ENCODE measurements around the gene TEKT4.
"Not testable (repeated sequence)": the region's sequence is repeated elsewhere in the genome, so short reads cannot be mapped to it uniquely, and the experiment has no call there.

TEKT4 gene, protein sequence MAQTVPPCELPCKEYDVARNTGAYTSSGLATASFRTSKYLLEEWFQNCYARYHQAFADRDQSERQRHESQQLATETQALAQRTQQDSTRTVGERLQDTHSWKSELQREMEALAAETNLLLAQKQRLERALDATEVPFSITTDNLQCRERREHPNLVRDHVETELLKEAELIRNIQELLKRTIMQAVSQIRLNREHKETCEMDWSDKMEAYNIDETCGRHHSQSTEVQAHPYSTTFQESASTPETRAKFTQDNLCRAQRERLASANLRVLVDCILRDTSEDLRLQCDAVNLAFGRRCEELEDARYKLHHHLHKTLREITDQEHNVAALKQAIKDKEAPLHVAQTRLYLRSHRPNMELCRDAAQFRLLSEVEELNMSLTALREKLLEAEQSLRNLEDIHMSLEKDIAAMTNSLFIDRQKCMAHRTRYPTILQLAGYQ

DNA sequence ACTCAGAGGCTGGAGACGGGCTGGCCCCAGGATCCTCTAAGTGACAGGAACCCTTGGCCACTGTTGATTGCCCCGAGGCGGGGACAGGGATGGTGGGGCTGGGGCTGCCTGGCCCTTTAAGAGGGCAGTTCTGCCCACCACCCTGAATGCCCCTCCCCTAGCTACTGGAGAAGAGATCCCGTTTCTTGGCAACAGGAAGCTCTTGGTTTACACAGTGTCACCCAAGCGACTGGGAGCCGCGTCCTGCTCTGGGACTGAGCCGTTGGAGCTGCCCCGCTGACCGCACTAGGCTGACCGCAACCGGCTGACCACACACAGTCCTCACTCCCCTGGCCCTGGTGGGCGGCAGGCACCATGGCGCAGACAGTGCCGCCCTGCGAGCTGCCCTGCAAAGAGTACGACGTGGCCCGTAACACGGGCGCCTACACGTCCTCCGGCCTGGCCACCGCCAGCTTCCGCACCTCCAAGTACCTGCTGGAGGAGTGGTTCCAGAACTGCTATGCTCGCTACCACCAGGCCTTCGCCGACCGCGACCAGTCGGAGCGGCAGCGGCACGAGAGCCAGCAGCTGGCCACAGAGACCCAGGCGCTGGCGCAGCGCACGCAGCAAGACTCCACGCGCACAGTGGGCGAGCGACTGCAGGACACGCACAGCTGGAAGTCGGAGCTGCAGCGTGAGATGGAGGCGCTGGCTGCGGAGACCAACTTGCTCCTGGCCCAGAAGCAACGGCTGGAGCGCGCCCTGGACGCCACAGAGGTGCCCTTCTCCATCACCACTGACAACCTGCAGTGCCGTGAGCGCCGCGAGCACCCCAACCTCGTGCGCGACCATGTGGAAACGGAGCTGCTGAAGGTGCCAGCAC is at the start of gene TEKT4:
Gene TEKT4 (plus strand): TSS at position 205 of the 862 bp plus-strand sequence. CDS start 150 bp downstream, at position 355.
- FAIRE-seq = no peak

DNA sequence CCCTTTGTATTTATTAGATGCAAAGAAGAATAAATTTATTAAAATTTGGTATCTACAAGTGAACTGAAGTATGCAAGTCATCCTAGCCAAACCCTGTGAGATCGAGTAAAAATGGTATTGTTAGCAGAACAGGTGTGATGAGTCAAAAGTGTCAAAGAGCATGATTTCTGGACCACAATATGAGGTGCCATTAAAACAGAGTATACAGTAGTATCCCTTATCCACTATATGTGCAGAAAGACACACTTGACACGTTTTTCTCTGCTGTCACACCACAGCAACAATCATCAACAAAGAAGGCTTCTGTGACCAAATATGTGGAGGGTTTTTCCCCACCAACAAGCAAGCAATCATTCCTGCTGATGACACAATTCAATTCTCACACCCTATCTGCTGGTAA is 32.0 kb upstream of the TEKT4 start:
- FAIRE-seq = not testable (repeated sequence)

DNA sequence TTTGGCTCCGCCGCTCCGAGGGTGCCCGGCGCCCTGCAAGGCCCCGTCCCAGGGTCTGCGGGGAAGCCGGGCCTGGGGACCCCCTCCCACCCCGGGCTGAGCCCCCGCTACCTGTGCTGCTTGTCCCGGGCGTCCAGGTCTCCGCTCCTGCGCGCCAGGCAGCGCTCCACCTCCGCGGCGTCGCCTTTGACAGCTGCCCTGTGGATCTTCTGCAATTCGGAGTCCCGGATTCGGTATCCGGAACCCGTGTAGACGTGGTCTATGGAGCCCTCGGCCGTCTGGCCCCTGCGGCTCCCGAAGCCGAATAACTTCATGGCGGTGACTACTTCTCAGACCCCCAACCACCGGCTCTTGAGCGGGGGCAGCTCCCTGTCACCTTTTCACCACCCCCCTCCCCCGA is 14.4 kb upstream of the TEKT4 start:
- not testable (repeated sequence) for FAIRE-seq

DNA sequence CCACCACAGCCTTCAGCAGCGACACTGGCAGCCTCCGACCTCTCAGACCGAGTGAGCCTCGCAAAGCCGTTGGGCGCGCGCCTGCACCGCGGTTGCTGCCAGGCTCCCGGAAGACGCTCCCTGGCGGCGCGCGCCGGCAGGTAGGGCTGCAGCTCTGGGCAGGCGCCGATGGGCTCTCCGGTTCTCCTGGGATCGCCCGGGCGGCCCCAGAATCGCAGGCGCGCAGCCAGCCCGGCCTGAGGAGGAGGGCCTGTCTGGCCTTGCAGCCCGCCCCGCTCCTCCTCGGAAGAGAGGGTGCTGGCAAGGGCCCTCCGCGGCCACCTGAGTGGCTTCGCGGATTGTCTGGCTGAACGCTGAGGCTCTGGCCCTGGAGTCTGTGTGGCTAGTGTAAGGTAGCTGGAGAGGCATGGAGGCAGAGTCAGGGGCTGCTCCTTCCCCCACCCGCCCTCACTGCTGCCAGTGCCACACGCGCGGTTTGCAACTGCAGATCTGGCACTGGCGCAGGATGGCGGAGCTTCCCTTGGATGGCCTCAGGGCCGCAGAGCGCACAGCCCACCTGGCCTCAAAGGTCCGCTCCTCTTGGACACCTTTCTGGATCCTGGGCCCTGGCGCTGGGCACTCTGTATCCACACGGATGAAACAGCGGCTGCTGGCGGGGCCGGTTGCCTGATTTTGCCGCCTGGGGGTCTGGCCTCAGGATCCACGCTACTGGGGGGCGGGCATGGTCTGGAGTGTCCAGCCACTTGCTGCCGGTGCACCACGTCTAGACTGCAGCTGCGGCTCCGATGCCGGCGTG is 13.7 kb upstream of the TEKT4 start:
- not testable (repeated sequence) for FAIRE-seq

DNA sequence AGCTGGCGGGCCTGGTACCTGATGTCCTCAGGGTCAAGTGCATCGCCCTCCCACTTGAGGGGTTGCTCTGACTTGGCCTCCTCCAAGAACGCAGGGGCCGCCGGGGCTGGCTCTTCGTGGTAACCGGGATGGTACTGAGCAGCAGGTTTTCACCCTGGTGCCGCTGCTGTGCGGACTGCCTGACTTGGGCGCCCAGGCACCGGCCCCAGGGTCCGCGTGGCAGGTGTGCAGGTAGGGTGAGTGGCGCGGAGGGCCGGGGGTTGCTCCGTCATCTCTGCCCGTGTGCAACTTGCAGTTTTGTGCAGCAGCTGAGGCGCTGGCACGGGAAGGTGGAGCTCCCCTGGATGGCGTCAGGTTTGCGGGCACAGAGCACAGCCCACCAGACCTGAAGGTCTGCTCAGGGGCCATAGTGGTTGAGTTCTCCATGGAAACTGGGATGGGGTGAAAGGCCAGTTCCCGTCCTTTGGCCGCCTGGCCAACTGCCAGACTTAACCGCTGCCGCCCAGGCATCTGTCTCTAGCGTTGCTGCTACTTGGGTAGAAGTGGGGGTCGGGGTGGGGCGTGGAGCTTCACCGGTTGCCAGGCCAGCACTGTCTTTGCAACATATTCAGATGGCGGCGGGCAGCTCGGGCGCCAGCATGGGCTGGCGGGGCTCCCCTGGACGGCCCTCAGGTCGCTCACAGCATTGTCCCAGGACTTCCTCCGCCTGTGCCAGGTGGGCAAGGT is 12.9 kb upstream of the TEKT4 start:
- FAIRE-seq = not testable (repeated sequence)

DNA sequence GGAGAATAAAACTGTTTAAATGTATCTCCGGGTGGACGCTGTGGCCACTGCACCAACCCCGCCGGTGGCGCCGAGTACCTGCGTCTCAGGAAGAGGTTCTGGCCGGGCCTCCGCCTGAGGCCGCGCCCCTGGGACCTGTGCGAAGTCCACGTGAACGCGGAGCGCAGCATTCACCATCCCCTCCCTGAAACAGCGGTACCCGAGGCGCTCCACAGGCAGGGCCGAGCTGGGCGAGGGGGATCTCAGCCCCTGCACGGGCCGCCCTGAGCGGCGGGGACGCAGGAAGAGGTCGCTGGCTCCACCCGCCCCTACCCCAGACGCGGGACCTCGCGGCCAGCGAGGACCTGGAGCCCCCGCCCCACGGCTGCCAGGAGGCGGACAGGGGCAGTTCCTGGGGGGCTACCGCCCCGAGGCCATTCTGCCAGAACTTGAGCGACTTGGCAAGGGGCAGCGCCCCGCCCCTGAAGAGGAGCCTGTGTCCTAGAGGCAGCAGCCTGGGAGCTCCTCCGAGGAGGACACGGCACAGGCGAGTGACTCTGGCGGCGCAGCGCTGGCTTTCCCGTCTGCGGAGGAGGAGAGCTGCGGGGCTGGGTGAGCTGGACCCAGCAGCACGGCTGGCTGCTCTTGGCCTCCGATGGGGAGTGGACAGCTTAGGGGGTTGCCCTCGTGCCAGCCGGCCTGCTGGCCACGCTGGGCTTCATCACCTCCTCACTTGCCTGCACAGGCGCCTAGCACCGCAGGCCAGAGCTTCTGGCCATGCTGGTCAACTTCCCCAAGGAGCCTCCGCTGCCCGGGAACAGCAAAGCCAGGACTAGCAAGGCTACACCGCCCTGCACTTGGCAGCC is 9.7 kb upstream of the TEKT4 start:
- FAIRE-seq = no peak

DNA sequence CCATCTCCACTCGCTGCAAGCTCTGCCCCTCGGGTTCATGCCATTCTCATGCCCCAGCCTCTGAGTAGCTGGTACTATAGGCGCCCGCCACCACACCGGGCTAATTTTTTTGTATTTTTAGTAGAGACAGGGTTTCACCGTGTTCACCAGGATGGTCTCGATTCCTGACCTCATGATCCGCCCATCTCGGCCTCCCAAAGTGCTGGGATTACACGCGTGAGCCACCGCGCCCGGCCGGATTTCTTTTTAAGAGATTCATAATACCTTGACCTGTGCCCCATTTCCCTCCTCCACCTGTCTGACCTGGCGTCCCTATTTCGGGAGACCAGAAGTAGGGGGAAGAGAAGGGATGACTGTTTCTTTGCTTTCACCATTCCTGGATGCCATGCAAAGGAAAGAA is 8.3 kb upstream of the TEKT4 start:
- not testable (repeated sequence) for FAIRE-seq

DNA sequence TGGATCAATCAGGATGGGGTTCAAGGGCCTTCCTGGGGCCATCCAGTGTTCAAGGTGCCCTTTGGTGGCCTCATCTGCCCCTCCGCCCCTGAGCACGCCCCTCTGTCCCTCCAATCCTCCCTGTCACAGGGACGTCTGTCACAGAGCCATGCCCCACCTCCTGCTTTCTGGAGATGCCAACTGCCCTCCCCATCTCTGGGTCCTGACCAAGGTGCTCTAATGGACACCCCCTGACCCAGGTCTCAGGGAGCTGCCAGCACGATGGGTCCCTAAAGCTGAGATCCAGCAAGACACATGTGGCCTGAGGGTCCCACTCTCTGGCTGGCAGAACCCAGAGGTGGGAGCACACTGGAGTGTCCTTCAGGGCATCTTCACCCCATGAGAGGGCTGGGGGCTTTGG is 2.1 kb upstream of the TEKT4 start:
- no peak for FAIRE-seq

DNA sequence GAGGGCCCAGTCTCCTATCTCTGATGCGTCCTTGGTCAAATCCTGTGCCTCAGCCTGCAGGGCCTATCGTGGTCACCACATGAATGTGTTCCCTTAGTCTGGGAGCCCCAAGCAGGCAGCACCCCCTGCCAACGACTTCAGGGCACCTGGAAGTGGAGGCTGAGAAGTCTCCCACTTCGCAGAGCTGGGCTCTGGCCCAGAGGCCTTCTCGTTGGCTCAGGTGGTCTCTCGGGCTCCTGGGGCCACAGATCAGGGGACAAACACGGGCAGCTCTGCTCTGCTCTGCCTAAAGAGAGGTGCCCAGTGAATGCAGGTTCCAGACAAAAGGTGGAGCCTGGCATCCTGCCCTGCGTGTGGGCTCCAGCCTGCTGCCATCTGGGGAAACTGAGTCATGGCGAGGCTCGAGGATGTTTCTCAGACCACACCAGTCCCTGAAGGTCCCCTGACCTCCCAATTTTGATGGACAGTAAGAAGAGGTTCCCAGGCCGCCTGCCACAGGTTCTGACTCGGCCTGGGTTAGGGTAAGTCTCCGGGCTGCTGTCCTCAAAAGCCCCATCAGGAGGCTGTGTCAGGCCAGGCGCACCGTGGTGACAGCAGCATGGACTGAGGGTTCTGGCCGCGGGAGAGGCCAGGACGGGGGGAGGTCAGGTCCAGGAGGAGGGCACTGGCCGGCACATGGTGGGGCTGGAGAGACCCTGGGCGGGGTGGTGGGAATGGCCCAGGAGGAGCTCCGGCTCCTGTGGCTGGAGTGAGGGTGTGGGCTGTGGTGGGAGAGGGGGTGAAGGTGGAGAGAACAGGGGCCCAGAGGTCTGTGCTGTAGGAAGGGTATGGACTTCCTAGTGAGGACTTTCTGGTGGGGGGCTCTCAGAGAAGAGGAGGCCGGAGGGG is 1.4 kb upstream of the TEKT4 start:
- no peak for FAIRE-seq

DNA sequence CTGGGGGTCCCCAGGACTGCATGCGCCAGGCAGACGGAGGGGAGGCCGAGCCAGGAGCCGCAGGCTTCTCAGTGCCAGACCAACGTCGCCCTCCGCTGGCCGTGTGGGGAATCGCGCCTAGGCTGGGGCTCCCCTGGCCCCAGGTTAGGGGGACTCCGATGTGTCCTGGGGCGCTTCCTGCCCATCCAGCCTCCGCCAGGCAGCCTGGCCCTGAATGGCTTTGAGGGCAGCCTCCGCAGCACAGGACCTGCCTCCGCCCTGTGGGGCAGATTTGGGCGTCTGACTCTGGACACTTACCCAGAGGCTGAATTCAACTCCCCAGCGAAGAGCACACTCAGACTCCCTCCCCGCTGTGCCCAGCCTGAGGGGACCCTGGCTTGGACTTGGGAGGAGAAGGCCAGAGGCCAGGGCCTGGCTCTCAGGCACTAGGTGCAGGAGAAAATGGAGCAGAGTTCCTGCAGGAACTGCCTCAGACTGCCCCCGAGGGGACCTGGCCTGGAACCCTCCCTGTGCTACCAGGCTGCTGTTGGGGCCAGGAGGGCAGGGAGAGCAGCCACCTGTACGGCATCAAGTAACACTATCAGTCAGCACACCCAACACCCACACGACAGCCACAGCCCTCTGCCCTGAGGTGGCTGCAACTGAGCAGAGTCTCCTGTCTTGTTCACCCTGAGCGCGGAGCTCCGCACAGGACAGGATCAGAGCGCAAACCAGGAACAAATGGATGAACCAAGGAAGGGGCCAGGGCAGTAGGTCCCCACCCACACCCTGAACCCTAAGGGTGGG is 597 bp upstream of the TEKT4 start:
- FAIRE-seq = no peak

DNA sequence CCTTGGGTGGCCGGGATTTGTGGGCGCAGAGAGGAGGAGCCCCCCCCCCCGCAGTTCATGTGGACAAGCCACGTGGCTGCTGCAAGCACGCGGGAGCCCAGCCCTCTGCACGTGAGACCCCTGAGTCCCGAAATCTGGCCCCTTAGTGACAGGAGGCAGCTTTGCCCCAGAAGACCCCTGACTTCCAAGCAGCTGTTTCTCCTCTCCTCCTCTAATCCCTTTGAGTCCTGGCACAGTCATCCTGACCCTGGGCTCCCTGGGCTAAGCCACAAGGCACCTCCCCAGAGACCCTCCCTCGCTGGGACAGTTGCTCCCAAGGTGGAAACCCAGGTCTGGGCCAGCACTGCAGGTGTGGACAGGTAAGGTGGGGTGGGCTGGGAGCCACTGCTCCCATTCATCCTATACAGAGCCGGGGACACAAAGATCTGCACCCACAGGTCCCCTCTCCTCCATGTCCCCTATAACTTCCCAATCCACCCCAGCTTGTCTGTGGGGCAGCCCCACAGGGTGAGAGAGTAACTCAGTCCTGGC is 923 bp downstream of the TEKT4 start:
- FAIRE-seq = no peak

DNA sequence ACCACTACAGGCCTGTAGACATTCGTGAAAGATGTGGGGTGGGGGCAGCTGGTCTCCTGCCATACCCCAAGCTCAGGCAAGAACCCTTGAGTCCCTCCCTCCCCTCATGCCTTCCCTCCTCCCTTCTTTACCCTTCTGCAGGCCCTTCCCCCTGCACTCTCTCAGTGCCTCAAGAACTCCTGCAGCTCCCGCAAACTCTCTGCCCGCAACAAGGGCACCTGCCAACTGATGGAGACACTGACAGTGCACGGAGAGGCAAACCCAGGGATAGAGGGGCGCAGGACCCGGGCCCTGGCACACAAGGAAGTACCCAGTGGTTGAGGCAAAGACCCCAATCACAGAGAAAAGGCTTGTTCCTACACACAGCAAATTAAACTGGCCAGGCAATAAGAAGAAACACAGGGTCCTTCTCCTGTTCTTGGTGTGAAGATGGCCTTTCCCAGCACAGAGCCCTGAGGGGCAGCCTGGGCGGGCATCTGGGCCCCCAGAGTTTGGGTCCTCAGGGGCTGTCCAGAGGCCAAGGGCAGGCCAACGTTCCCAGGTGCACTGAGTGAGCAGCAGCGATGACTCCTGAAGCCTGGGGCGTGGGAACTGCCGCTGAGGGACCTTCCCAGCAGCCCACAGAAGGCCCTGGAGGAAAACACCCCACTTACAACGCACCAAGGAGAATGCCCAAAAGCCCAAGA is 1.6 kb downstream of the TEKT4 start:
- no peak for FAIRE-seq

DNA sequence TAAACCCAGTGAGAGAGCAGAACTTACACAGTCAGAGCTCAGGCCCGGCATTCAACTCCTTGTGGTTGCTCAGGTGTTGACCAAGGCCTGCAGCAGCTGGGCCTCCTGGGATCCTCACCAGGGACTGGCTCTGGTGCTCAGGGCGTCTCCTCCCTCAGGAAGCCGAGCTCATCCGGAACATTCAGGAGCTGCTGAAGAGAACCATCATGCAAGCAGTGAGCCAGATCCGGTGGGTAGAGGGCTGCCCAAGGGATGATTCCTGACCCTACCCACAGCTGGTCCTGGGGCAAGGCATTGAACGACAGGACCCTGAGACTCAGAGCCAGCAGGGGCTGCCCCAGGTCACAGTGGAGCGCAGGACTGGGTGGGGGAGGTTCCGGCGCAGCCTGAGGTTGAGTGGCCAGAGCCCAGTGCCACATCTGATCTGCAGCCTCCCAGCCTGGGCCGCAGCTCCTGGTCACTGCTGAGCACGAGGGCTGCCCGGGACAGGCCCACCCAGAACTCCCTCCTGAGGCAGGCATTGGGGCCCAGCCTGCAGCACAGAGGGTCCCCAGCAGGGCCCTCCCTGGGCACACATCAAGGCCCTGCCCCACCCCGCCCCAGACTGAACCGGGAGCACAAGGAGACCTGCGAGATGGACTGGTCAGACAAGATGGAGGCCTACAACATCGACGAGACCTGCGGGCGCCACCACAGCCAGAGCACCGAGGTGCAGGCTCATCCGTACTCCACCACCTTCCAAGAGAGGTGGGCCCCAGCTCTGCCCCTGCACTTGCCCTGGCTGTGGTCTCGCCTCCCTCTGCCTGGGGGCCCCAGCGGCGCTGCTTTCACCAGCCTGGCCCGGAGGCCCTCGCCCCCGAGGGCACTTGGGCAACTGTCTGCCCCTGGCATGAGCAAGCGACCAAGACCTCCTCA is 2.4 kb downstream of the TEKT4 start:
- FAIRE-seq = no peak

DNA sequence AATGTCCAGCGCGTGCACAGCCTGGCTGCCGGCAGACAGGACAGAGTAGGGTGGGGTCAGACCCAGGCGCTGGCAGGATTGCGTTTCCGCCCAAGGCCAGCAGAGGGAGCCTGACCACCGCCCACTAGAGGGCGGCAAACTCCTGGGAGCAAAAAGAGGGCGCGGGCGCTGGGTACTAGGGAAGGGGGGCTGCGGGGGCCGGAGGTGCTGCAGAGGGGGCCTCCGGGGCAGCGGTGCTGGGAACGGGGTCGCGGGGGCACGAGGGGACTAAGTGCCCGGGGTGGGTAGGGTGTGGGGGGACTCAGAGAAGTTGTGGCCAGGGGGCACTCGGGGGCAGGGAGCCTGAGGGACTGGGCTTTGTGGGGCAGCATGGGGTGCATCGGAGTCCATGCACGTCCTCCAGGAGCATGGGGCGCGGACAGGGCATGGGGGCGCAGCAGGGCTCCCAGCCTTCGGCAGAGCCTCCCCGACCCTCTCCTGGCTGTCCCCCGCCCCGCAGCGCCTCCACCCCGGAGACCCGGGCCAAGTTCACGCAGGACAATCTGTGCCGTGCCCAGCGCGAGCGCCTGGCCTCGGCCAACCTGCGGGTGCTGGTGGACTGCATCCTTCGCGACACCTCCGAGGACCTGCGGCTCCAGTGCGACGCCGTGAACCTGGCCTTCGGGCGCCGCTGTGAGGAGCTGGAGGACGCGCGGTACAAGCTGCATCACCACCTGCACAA is 3.2 kb downstream of the TEKT4 start:
- no peak for FAIRE-seq

DNA sequence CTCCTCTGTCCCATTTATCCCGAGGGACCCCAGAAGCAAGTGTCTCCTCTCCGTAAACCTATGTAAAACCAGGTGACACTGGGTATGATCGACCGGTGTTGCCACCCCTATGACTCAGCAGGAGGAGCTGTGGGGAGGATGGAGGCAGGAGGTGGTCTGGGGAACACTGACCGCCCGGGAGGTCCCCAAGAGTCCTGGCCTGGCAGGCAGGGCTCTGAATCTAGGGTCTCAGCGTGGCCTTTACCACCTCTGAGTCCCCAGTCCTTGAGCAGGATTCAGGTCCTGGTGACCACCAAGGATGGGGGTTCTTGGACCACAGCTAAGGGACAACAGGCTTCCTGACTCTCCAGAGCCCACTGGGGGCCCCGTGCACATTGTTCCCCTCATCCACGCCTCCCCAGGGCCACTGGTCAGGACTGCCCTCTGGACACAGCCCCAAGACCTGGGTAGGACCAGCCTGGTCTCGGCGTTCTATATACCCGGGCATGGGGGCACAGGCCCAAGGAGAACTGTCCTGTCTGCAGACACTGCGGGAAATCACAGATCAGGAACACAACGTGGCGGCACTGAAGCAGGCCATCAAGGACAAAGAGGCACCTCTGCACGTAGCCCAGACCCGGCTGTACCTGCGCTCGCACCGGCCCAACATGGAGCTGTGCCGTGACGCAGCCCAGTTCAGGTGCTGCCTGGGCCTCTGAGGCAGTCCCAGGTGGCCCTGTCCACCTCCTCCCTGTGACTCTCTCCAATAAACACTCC is 4.0 kb downstream of the TEKT4 start:
- no peak for FAIRE-seq

Data from G401.6 (cell line).